Measurements from ENCODE around the gene CCDC24. TPM values are rescaled to one million over a fixed set of nuclear protein-coding genes. Genes with fewer than 3 reads are reported as not detected.

CCDC24 gene
- total and polyA plus RNA-seq, 2 of the 4 experiments (the other 2 are of a cell fraction): 1.4 to 4.6 TPM

GRCh38 chr1:43958351-43959255 lies 32.8 kb upstream of the CCDC24 start:
- H3K4me3 ChIP-seq (ENCODE audit: insufficient read depth, low read depth, low read length): no peak overlapping the region
- H4K5ac ChIP-seq (ENCODE audit: low read depth, low read length): no peak overlapping the region
- no peak overlapping the region for H3K18ac ChIP-seq (ENCODE audit: low read depth, low read length)
- CTCF ChIA-PET: no interaction called here
- dilution Hi-C loops (cut with HindIII; ENCODE audit: low sequenced_read_pairs, unreplicated experiment): no loop called here
- no peak overlapping the region for H4K8ac ChIP-seq (ENCODE audit: low read depth in 2 of 2, low read length in 2 of 2)
- no peak overlapping the region for H3K9ac ChIP-seq (ENCODE audit: low read depth, low read length)
- intact Hi-C loops (cut with micrococcal nuclease): no loop called here
- H2BK20ac ChIP-seq (ENCODE audit: low read depth, low read length): no peak overlapping the region
- no peak overlapping the region for H2AK9ac ChIP-seq (replicated peaks; ENCODE audit: low read depth, low read length, poor library complexity)
- in situ Hi-C loops (cut with MboI; ENCODE audit: low sequenced_read_pairs): loop anchor here (25.0 kb wide), 1 partner anchor 421 kb away; the partner anchor contains the start of gene PTPRF
- no peak for TF ChIP-seq NFE2L2 (IDR thresholded peaks at IDR 0.05; ENCODE audit: low read depth, low read length)
- no peak for TF ChIP-seq CTCF (conservative IDR thresholded peaks at IDR 0.05; ENCODE audit: low read depth, low read length)
- no peak for TF ChIP-seq MAZ (IDR thresholded peaks at IDR 0.05; ENCODE audit: borderline replicate concordance, low read depth, low read length)
- no peak for TF ChIP-seq USF2 (IDR thresholded peaks at IDR 0.05; ENCODE audit: low read depth, low read length)
- TF ChIP-seq RCOR1 (IDR thresholded peaks at IDR 0.05; ENCODE audit: insufficient replicate concordance, low read length): no peak
- no peak for TF ChIP-seq RFX5 (IDR thresholded peaks at IDR 0.05; ENCODE audit: low read depth, low read length)
- TF ChIP-seq CEBPB (IDR thresholded peaks at IDR 0.05; ENCODE audit: low read depth, low read length): no peak
- TF ChIP-seq BHLHE40 (IDR thresholded peaks at IDR 0.05; ENCODE audit: low read depth, low read length): no peak
- TF ChIP-seq ELK1 (IDR thresholded peaks at IDR 0.05; ENCODE audit: borderline replicate concordance, low read depth, low read length): no peak
- no peak for TF ChIP-seq FOS (IDR thresholded peaks at IDR 0.05; ENCODE audit: low read depth, low read length)
- TF ChIP-seq MXI1 (IDR thresholded peaks at IDR 0.05; ENCODE audit: borderline replicate concordance, low read depth, low read length): no peak
- TF ChIP-seq SMC3 (IDR thresholded peaks at IDR 0.05; ENCODE audit: low read depth, low read length): no peak
- TF ChIP-seq CHD1 (IDR thresholded peaks at IDR 0.05; ENCODE audit: low read depth, low read length): no peak
- no peaks in the 10 kb centered on the region for H3K27me3 ChIP-seq (ENCODE audit: control insufficient read depth, insufficient read depth, low read length)
- H3K4me2 ChIP-seq (ENCODE audit: low read depth, low read length): no peak overlapping the region
- H2BK5ac ChIP-seq (ENCODE audit: low read depth, low read length, poor library complexity, severe bottlenecking): no peak overlapping the region
- ATAC-seq (ENCODE audit: low read depth) (no peak), DNase-seq (no peak)
- peaks cover 41% of the 10 kb centered on the region for H3K36me3 ChIP-seq (ENCODE audit: control insufficient read depth, insufficient read depth, low read length)
- no peak overlapping the region for H3K23ac ChIP-seq (ENCODE audit: low read depth, low read length)
- H3K4ac ChIP-seq (ENCODE audit: low read depth, low read length): no peak overlapping the region
- H4K91ac ChIP-seq (ENCODE audit: insufficient read depth, low read depth, low read length): no peak overlapping the region
- no TSS peak for BruUV-seq (replicated peaks)
- H3K4me1 ChIP-seq (ENCODE audit: control insufficient read depth, insufficient read depth, low read length): no peaks in the 10 kb centered on the region
- H3K9me1 ChIP-seq (ENCODE audit: insufficient read depth, low read length): peaks cover 19% of the 10 kb centered on the region
- peaks cover 0 to 11% of the 10 kb centered on the region in 2 experiments; a peak in 2 of 4 replicates for H3K79me1 ChIP-seq (ENCODE audit: low read depth in 1 of 2, low read length in 2 of 2)
- peaks cover 18% of the 10 kb centered on the region; the same call in 1 of the 2 replicates for H4K20me1 ChIP-seq (ENCODE audit: insufficient read depth, low read length)
- POLR2A ChIA-PET (ENCODE audit: unreplicated experiment): no interaction called here
- no peak overlapping the region for H2BK120ac ChIP-seq (ENCODE audit: low read depth, low read length)
- no peaks in the 10 kb centered on the region for H3K9me3 ChIP-seq (ENCODE audit: control insufficient read depth, insufficient read depth, low read length)
- H3K56ac ChIP-seq (ENCODE audit: extremely low read depth, insufficient read depth, low read length): no peak overlapping the region
- no peak overlapping the region for H3K14ac ChIP-seq (replicated peaks; ENCODE audit: low read depth, low read length)
- no peak overlapping the region for H2AFZ ChIP-seq (replicated peaks; ENCODE audit: low read length, poor library complexity)
- no peak overlapping the region for H2AK5ac ChIP-seq (ENCODE audit: low read depth, low read length)
- WGBS, 2 experiments (ENCODE audit: extremely low coverage in 2 of 2, insufficient read length in 1 of 2): no CpG with 5 or more reads among the region's 9 CpGs
- H2BK15ac ChIP-seq (ENCODE audit: low read depth, low read length): no peak overlapping the region
- no peak overlapping the region for H3K27ac ChIP-seq (ENCODE audit: insufficient read depth, low read length)
